K562 (cell line): ENCODE measurements around the gene DNAJB7. TPM values are rescaled to one million over a fixed set of nuclear protein-coding genes. Genes with fewer than 3 reads are reported as not detected.

Source experiments
- ASH1L ChIP-seq: fragments of 450-650 bp; IDR thresholded peaks from 2 replicates; pipeline ENCODE4 v1.6.1; 2018; ENCODE audit warnings: borderline replicate concordance, mild to moderate bottlenecking, low read depth; ENCODE audit not compliant: partially characterized antibody
- BDP1 ChIP-seq: IDR thresholded peaks from 3 replicates; pipeline ENCODE4 v1.6.1; 2011; ENCODE audit not compliant: insufficient read length, insufficient read depth
- ETV5 ChIP-seq: sonication (generic); formaldehyde crosslinking; IDR thresholded peaks from 2 replicates; pipeline ENCODE4 v1.4.0; 2020; ENCODE audit warnings: low read depth, mild to moderate bottlenecking, missing genetic modification reagents
- EWSR1 ChIP-seq: fragments of 450-650 bp; IDR thresholded peaks from 2 replicates; pipeline ENCODE4 v1.6.1; 2018; ENCODE audit warnings: borderline replicate concordance, mild to moderate bottlenecking, low read depth, moderate library complexity; ENCODE audit not compliant: partially characterized antibody
- GATAD2B ChIP-seq: fragments of 450-650 bp; IDR thresholded peaks from 2 replicates; pipeline ENCODE4 v1.6.1; 2017; ENCODE audit warnings: mild to moderate bottlenecking, borderline replicate concordance
- GTF2E2 ChIP-seq: fragments of 200-800 bp; sonication (Bioruptor generic); IDR thresholded peaks from 2 replicates; pipeline ENCODE4 v1.6.1; 2016; ENCODE audit warnings: missing genetic modification characterization, missing compliant biosample characterization
- MTA1 ChIP-seq: fragments of 450-650 bp; IDR thresholded peaks from 2 replicates; pipeline ENCODE4 v1.6.1; 2017; ENCODE audit warnings: borderline replicate concordance
- NFATC3 ChIP-seq: fragments of 450-650 bp; IDR thresholded peaks from 2 replicates; pipeline ENCODE4 v1.6.1; 2017; ENCODE audit warnings: mild to moderate bottlenecking
- SIN3B ChIP-seq: fragments of 450-650 bp; IDR thresholded peaks from 2 replicates; pipeline ENCODE4 v1.6.1; 2017; ENCODE audit warnings: low read depth, mild to moderate bottlenecking, moderate library complexity
- ZBTB2 ChIP-seq: fragments of 450-650 bp; IDR thresholded peaks from 2 replicates; pipeline ENCODE4 v1.6.1; 2016; ENCODE audit warnings: antibody characterized with exemption
- ZNF232 ChIP-seq: sonication (generic); formaldehyde crosslinking; IDR thresholded peaks from 2 replicates; pipeline ENCODE4 v1.8.0; 2022; ENCODE audit warnings: mild to moderate bottlenecking, missing genetic modification reagents
- ZNF41 ChIP-seq: fragments of 250-450 bp; sonication (Bioruptor Pico); conservative IDR thresholded peaks from 2 replicates; pipeline ENCODE4 v1.4.0; 2020; ENCODE audit warnings: mild to moderate bottlenecking
- ZZZ3 ChIP-seq: fragments of 450-650 bp; IDR thresholded peaks from 2 replicates; pipeline ENCODE4 v1.6.1; 2016; ENCODE audit warnings: antibody characterized with exemption, mild to moderate bottlenecking, moderate library complexity
- polyA plus RNA-seq, 8 experiments: library from polyadenylated mRNA; depleted of rRNA in 4 of 8; stranded (reverse) in 5 of 8; unstranded in 3 of 8; fragments of >200 nt; fragmentation: Nextera tagmentation in 2 of 8; fragmentation: Illumina TruSeq in 1 of 8; extraction: Ambion mirVana in 2 of 8; extraction: Trizol in 1 of 8; gene quantifications; 2 replicates each; pipeline versions ENCODE4 v1.2.1 to v1.2.3, GENCODE V29; 2011 to 2014; ENCODE audit warnings: inconsistent platforms in 1 of 8, missing spikeins in 1 of 8
- total RNA-seq, 7 experiments: library from RNA; depleted of rRNA in 6 of 7; stranded (reverse); fragments of >200 nt in 6 of 7; fragmentation: Illumina TruSeq in 2 of 7; extraction: Trizol in 2 of 7; gene quantifications; 2 replicates each; pipeline versions ENCODE4 v1.2.1 to v1.2.3, GENCODE V29; 2011 to 2021; ENCODE audit warnings: low replicate concordance in 1 of 7
- TF ChIP-seq, protein P1 (sequence below): fragments of 250-450 bp; sonication (Bioruptor Pico); IDR thresholded peaks from 2 replicates; pipeline ENCODE4 v1.5.0; 2022; ENCODE audit warnings: mild to moderate bottlenecking
- TF ChIP-seq, protein P2 (sequence below): sonication (generic); formaldehyde crosslinking; IDR thresholded peaks from 2 replicates; pipeline ENCODE4 v1.8.1; 2022; ENCODE audit warnings: missing genetic modification reagents
- TF ChIP-seq, protein P3 (sequence below): sonication (generic); formaldehyde crosslinking; IDR thresholded peaks from 2 replicates; pipeline ENCODE4 v1.8.0; 2023; ENCODE audit warnings: mild to moderate bottlenecking, missing genetic modification reagents
- TF ChIP-seq, protein P4 (sequence below), 3 experiments: fragments of 200-800 bp in 1 of 3; sonication (Bioruptor generic) in 1 of 3; sonication (generic) in 1 of 3; formaldehyde crosslinking in 1 of 3; IDR thresholded peaks; 2 replicates each; pipeline versions ENCODE4 v1.6.1 to v1.8.0; 2016 to 2022; ENCODE audit warnings: mild to moderate bottlenecking in 2 of 3, missing compliant biosample characterization in 2 of 3, missing genetic modification characterization in 2 of 3, missing genetic modification reagents in 1 of 3

Gene DNAJB7
- total and polyA plus RNA-seq, 9 of the 15 experiments (the other 6 are each of a cell fraction or from before 2014, with no cell fraction given): 0.13 to 0.21 TPM; not detected in 7

GRCh38 chr22:40856513-40857308 is 5.2 kb downstream of the DNAJB7 start, which contains the start of the genes ST13 and XPNPEP3 (continued):
- TF ChIP-seq, protein P1, sequence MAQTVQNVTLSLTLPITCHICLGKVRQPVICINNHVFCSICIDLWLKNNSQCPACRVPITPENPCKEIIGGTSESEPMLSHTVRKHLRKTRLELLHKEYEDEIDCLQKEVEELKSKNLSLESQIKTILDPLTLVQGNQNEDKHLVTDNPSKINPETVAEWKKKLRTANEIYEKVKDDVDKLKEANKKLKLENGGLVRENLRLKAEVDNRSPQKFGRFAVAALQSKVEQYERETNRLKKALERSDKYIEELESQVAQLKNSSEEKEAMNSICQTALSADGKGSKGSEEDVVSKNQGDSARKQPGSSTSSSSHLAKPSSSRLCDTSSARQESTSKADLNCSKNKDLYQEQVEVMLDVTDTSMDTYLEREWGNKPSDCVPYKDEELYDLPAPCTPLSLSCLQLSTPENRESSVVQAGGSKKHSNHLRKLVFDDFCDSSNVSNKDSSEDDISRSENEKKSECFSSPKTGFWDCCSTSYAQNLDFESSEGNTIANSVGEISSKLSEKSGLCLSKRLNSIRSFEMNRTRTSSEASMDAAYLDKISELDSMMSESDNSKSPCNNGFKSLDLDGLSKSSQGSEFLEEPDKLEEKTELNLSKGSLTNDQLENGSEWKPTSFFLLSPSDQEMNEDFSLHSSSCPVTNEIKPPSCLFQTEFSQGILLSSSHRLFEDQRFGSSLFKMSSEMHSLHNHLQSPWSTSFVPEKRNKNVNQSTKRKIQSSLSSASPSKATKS: no peak
- TF ChIP-seq ASH1L (no peak), ETV5 (CRISPR knock-in tag) (no peak; the same call in 1 of the 2 replicates), BDP1 (no peak), ZBTB2 (no peak), NFATC3 (no peak), EWSR1 (no peak), ZNF232 (CRISPR knock-in tag) (no peak), MTA1 (peak; percentile 96), ZNF41 (CRISPR knock-in tag) (no peak), GATAD2B (no peak), SIN3B (peak; percentile 84), GTF2E2 (tag) (peak; percentile 85), ZZZ3 (no peak)
- TF ChIP-seq, protein P2, sequence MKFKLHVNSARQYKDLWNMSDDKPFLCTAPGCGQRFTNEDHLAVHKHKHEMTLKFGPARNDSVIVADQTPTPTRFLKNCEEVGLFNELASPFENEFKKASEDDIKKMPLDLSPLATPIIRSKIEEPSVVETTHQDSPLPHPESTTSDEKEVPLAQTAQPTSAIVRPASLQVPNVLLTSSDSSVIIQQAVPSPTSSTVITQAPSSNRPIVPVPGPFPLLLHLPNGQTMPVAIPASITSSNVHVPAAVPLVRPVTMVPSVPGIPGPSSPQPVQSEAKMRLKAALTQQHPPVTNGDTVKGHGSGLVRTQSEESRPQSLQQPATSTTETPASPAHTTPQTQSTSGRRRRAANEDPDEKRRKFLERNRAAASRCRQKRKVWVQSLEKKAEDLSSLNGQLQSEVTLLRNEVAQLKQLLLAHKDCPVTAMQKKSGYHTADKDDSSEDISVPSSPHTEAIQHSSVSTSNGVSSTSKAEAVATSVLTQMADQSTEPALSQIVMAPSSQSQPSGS (CRISPR knock-in tag): no peak; the same call in 1 of the 2 replicates
- TF ChIP-seq, protein P3, sequence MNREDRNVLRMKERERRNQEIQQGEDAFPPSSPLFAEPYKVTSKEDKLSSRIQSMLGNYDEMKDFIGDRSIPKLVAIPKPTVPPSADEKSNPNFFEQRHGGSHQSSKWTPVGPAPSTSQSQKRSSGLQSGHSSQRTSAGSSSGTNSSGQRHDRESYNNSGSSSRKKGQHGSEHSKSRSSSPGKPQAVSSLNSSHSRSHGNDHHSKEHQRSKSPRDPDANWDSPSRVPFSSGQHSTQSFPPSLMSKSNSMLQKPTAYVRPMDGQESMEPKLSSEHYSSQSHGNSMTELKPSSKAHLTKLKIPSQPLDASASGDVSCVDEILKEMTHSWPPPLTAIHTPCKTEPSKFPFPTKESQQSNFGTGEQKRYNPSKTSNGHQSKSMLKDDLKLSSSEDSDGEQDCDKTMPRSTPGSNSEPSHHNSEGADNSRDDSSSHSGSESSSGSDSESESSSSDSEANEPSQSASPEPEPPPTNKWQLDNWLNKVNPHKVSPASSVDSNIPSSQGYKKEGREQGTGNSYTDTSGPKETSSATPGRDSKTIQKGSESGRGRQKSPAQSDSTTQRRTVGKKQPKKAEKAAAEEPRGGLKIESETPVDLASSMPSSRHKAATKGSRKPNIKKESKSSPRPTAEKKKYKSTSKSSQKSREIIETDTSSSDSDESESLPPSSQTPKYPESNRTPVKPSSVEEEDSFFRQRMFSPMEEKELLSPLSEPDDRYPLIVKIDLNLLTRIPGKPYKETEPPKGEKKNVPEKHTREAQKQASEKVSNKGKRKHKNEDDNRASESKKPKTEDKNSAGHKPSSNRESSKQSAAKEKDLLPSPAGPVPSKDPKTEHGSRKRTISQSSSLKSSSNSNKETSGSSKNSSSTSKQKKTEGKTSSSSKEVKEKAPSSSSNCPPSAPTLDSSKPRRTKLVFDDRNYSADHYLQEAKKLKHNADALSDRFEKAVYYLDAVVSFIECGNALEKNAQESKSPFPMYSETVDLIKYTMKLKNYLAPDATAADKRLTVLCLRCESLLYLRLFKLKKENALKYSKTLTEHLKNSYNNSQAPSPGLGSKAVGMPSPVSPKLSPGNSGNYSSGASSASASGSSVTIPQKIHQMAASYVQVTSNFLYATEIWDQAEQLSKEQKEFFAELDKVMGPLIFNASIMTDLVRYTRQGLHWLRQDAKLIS (CRISPR knock-in tag): 0 out of 2 replicates have a peak, but pooled peaks have one; percentile 40
- TF ChIP-seq, protein P4, sequence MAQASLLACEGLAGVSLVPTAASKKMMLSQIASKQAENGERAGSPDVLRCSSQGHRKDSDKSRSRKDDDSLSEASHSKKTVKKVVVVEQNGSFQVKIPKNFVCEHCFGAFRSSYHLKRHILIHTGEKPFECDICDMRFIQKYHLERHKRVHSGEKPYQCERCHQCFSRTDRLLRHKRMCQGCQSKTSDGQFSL (CRISPR knock-in tag; IDR thresholded peaks at IDR 0.05): no peak
- TF ChIP-seq, protein P4 (tag; IDR thresholded peaks at IDR 0.05): no peak
